OCI-LY7 (cell line): ENCODE data around the gene FIP1L1.

Source experiments
- EZH2phosphoT487 ChIP-seq: fragments of 200-600 bp; sonication (generic); IDR thresholded peaks from 2 replicates; pipeline ENCODE4 v1.6.1; 2018; ENCODE audit warnings: low read depth, borderline replicate concordance, mild to moderate bottlenecking, mixed run types, antibody characterized with exemption, low read length, moderate library complexity, mixed read lengths
- TF ChIP-seq, protein P1 (sequence below): fragments of 200-600 bp; sonication (generic); conservative IDR thresholded peaks from 2 replicates; pipeline ENCODE4 v1.5.1; 2014; ENCODE audit warnings: mild to moderate bottlenecking, antibody characterized with exemption, low read length, moderate library complexity, mixed read lengths

DNA sequence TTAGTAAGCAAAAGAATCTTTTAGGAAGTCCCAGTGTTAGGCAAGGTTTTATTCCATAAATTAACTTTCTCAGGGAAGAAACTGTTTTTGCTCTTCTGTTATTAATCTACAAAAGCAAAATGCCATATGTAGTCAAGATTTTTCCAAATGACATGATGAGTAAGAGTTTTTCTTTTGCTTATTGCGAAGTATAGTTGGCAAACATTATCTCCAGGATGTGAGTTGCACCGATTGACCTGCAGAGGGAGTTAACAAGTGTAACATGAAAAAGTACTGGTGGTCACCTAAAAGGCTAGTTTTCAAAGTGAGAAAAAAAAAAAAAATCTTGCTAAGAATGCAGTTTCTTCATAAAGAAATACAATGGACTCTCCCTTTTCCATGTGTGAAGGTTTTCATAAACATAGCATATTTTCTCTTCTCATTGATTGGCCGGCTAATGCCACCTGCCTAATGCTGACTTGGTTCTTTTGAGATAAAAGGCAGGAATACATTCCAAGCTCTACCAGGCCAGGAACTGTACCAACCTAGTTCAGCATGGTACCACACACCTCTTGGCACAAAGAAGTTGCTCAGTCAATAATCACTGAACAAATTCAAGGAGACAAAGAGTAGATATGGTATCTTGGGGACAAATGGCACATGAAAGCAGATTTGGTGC, 113.7 kb downstream of the FIP1L1 start:
- TF ChIP-seq, protein P1, sequence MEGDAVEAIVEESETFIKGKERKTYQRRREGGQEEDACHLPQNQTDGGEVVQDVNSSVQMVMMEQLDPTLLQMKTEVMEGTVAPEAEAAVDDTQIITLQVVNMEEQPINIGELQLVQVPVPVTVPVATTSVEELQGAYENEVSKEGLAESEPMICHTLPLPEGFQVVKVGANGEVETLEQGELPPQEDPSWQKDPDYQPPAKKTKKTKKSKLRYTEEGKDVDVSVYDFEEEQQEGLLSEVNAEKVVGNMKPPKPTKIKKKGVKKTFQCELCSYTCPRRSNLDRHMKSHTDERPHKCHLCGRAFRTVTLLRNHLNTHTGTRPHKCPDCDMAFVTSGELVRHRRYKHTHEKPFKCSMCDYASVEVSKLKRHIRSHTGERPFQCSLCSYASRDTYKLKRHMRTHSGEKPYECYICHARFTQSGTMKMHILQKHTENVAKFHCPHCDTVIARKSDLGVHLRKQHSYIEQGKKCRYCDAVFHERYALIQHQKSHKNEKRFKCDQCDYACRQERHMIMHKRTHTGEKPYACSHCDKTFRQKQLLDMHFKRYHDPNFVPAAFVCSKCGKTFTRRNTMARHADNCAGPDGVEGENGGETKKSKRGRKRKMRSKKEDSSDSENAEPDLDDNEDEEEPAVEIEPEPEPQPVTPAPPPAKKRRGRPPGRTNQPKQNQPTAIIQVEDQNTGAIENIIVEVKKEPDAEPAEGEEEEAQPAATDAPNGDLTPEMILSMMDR, result peak; percentile 83
- no peak for TF ChIP-seq EZH2phosphoT487
